Suprapubic skin (tissue), 4 donors: Measurements from ENCODE around the gene LRCOL1.

ENCODE experiments used
- CTCF ChIP-seq, 2 donors: fragments of 200-600 bp in 1 of 2; fragments of 450-650 bp in 1 of 2; sonication (generic) in 1 of 2; IDR thresholded peaks; one replicate each; pipeline ENCODE4 v1.5.1; 2016 to 2019; ENCODE audit warnings: antibody characterized with exemption in 2 of 2, mild to moderate bottlenecking in 1 of 2, moderate library complexity in 1 of 2
- EP300 ChIP-seq: sonication (generic); formaldehyde crosslinking; IDR thresholded peaks from one replicate; pipeline ENCODE4 v1.6.1; 2017; ENCODE audit warnings: antibody characterized with exemption
- POLR2A ChIP-seq, 2 donors: fragments of 450-650 bp; IDR thresholded peaks; one replicate each; pipeline ENCODE4 v1.6.1; 2017; ENCODE audit warnings: antibody characterized with exemption in 2 of 2, mild to moderate bottlenecking in 2 of 2, moderate library complexity in 2 of 2
- POLR2AphosphoS5 ChIP-seq, 3 donors: sonication (generic); formaldehyde crosslinking; IDR thresholded peaks; one replicate each; pipeline ENCODE4 v1.6.1; 2017; ENCODE audit warnings: antibody characterized with exemption in 3 of 3

- TF ChIP-seq CTCF (IDR thresholded peaks at IDR 0.05) (no peak), EP300 (no peak), POLR2A (IDR thresholded peaks at IDR 0.05) (no peak), POLR2AphosphoS5 (IDR thresholded peaks at IDR 0.05) (no peak)
These were observed 27.0 kb downstream of the LRCOL1 start for GRCh38 chr12:132583411-132583710.
